Activated CD8-positive, alpha-beta memory T cell treated with anti-CD3 and anti-CD28 coated beads, Interleukin-2, amount 50 U/mL, for 24 hours (primary cell): ENCODE data around the gene PLEKHH1.
A peak's percentile ranks its signal among the peaks of the same experiment; 100 is the strongest.
"Not testable (repeated sequence)": the region's sequence is repeated elsewhere in the genome, so short reads cannot be mapped to it uniquely, and the experiment has no call there.

Source experiments
- DNase-seq: peaks from one replicate; pipeline ENCODE4 v3.0.0-alpha.2; 2020; ENCODE audit errors: extremely low read depth

The PLEKHH1 gene

GRCh38 chr14:67583711-67584644, 50.9 kb downstream of the PLEKHH1 start:
- DNase-seq = no peak

DNA sequence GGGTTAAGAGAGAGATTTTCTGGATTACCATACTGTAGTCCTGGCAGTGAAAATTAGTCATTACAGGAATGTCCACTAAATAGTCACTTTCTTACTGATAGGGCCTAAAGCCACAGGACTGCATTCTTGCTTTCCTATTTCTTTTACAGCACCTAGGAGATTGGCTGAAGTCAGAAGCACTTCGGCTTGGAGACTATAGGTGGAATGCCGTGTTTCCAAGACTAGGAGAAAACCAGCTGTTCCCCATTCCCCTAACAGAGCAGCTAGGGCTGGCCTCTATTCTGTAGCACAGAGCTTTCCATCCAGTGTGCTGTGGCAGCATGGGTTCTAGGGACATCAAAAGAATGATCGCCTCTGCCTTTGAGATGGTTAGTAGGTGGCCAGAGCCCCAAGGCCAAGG, 51.9 kb downstream of the PLEKHH1 start:
- DNase-seq = no peak

DNA sequence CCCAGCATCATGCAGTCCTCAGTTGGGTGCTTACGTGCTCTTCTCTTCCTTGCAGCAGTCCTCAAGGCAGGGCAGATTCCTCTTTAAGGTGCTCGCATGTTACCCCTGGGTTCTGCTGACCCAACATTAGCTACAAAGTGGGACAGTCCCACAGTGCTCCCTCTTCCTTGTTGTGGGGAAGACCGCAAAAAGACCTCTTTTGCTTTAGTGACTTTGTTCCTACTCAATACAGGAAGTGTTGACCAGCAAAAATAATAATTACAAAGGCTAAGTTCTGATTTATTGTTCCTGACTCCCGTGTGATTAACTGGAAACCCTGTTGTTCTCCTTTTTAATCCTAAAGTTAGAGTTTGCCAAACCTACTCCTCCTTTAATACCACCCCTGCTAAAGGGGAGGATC, 53.3 kb downstream of the PLEKHH1 start:
- DNase-seq = no peak

GRCh38 chr14:67589204-67589770, 56.2 kb downstream of the PLEKHH1 start:
- no peak for DNase-seq

- not testable (repeated sequence) for DNase-seq
Measured at GRCh38 chr14:67593650-67594049, 60.6 kb downstream of the PLEKHH1 start.

GRCh38 chr14:67595392-67595791, 62.3 kb downstream of the PLEKHH1 start:
- no peak for DNase-seq

GRCh38 chr14:67599698-67600561, 66.8 kb downstream of the PLEKHH1 start, which contains the start of gene PIGH:
Gene PIGH (minus strand): TSS chr14:67600268. CDS start chr14:67600203, 65 bp downstream.
- DNase-seq = peak; percentile 77

DNA sequence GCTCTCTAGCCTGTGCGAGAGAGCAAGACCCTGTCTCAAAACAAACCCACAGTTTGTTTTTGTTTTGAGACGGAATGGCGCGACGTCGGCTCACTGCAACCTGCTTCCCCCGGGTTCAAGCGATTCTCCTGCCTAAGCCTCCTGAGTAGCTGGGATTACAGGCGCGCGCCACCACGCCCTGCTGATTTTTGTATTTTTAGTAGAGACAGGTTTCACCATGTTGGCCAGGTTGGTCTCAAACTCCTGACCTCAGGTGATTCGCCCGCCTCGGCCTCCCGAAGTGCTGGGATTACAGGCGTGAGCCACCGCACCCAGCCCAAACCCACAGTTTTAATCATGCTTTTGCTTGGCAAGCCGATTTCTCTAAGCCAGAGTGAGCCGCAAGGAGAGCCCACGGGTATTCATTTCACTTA, 67.5 kb downstream of the PLEKHH1 start:
- not testable (repeated sequence) for DNase-seq

DNA sequence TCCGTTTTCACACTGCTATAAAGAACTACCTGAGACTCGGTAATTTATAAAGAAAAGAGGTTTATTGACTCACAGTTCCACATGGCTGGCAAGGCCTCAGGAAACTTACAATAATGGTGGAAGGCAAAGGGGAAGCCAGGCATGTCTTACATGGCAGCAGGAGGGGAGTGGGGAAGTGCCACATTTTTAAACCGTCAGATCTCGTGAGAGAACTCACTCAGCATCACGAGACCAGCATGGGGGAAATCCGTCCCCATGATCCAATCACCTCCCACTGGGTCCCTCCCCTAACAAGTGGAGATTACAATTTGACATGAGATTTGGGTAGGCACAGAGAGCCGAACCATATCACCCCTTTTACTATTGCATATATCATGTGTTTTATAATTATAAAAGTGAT, 69.0 kb downstream of the PLEKHH1 start:
- DNase-seq = no peak

DNA sequence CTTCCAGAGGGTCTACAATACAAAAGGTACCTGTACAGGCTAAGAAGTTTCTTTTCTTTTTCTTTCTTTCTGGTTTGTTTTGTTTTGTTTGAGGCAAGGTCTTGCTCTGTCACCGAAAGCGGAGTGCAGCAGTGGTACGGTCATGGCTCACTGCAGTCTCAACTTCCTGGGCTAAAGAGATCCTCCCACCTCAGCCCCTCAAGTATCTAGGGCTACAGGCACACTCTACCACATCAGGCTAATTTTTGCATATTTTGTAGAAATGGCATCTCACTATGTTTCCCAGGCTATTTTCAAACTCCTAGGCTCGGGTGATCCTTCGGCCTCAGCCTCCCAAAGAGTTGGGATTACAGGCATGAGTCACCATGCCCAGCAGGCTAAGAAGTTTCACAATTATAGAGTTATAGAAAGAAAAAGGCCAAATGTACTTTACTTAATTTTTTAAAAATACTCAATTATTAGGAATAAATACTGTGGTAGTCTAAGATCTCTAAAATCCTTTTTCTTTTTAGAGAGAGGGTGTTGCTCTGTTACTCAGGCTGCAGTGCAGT, 70.0 kb downstream of the PLEKHH1 start:
- no peak for DNase-seq

DNA sequence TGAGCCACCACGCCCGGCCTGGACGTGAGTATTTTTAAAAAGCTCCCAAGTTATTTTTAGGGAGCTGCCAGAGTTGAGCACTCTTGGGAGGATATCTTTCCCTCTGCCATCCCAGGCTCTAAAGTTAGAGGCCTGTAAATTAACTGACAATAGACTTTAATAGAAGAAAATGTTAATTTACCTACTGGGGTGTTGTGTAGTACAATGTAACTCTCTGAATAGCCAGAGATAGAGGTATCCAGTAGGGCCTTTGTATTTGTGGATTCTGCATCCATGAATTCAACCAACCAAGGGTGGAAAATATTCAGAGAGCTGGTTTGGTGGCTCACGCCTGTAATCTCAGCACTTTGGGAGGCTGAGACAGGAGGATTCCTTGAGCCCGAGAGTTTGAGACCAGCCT, 74.6 kb downstream of the PLEKHH1 start:
- DNase-seq = no peak

DNA sequence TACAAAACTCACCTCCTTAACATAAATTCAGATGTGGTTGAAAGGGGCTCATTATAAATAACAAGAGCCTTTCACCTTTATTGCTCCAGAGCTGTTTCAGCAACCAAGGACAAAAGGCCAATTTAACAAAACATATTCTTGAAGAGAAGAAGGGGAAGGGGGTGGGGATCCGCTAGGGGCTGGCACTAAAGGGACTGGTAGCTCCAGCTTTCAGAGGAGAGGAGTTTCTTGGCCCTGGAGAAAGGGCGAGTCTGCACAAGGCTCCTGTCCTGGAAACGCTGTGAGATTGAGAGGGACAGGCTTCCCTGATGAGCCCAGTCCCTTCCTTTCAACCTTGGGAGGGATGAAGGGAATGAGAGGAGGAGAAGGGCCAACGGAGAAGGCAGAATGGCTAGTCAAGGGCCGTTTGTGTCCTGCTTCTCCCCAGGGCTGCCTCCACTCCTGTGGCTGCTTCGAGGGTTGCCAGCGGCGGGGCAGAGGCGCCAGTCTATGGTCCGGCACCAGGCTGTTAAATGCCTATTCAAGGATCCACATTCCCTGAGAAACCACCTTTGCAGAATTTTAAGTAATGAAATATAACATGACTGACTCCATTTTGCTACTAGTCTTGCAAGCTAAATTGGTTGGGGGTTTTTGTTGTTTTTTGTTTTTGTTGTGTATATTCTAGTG, 76.7 kb downstream of the PLEKHH1 start:
- no peak for DNase-seq

DNA sequence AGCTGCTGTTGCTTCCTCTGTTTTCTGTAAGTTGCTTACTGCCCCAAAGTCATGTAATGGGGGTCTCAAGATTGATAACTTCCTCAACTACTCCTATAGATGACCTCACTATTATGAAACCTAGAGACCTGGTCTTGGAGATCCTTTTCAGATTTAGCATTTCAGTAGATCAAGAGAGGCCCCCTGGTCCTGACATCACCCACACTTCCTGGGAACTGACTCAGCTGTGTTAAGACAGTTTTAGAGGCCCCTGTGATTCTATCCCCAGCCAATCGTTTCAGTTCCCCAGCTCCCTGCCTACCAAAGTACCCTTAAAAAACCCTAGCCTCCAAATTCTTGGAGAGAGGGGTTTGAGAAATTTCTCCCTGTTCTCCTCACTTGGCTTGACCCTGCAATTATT, 77.4 kb downstream of the PLEKHH1 start:
- no peak for DNase-seq

DNA sequence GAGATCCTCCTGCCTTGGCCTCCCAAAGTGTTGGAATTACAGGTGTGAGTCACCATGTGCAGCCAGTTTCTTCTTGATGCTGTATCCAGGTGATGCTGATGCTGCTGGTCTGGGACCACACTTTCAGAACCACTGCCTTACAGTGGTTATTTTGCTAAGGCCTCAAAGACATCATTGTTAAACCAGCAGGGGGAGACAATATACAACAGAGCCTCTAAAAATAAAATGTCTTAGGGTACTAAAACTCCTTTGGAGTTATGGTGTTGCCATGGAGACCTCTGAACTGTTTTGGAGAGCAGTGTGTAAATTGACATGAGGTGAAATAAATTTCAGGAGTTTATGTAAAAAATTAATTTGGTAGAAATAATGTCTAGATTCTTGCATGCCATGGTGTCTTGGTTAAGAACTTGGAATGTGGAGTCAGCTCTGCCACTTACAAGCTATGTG, 85.5 kb downstream of the PLEKHH1 start:
- DNase-seq = no peak

DNA sequence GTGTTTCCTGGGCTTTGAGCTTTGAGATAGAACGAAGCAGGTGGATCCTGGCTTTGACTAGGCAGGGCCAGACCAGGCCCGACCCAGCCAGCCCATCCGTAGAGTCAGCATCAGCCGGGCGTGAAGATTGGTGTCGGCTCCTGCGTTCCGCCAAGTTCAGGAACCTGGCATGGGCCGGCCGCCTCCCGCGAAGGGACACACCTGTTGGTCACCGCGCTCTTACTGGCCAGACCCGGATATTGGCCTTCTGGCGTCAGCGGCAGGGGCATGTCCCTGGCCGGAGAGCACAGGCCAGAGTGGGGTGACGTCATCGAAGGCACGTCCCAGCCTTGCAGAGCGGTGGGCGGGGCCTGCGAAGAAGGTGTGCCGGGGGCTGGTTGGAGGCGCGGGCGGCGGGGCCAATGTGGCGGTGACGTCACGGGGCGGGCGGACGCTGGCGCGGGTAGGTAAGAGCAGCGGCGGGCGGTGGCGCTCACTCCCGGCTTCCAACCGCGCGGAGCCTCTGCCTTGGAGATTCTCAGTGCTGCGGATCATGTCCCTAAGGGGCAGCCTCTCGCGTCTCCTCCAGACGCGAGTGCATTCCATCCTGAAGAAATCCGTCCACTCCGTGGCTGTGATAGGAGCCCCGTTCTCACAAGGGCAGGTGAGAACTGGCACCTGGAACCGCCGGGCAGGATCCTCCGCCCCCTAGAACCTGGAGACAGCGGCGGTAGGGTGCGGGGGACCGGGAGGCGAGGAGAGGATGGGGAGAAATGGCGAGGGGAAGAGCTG, 86.5 kb downstream of the PLEKHH1 start, which contains the start of gene ARG2:
Gene ARG2 (plus strand): TSS at position 475 of the 771 bp plus-strand sequence. CDS start 58 bp downstream, at position 533.
- peak; percentile 83 for DNase-seq

DNA sequence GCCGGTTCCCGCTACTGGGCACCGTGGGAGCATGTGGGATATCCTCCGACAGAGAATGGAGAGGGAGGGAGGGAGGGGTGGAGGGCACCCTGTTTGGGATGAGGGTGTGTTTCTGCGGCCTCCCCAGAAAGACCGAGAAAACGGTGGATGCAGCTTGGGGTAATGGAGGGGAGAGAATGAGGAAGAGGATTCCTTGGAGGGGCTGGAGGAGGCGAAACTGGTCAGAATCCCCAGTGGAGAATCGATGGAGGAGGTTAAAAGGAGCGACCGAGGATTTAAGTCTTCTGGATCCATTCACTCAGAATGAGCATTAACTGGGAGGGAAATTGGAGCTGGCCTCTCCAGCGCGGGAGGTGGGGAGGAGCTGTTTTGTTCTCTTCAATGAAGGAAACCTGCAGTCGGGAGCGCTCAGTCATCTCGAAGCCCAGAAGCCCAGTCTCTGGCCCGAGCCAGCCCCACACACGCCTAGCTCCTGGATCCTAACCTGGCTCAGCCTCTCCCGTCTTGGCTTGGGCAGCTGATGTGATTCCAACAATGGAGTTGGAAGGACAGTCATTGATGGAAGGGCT, 87.2 kb downstream of the PLEKHH1 start:
- DNase-seq = no peak

DNA sequence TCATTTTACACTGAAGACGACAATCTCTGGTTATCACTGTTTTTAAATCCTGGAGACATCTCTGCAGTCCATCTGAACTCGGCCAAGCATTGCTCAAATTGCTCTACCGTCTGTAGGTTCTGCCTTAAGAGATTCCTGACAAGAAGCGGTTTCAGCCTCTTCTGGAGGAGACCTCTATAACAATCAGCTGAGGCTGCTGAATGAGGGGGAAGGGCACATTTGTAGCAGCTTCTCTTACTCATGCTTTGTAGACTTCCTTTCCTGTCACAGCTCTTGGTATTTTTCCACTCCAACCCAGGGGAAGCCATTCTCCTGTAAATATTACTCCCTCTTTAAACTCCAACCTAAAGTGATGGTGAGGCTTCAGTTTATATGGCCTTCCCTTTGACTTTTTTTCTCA, 89.6 kb downstream of the PLEKHH1 start:
- no peak for DNase-seq

GRCh38 chr14:67623114-67623513, 90.0 kb downstream of the PLEKHH1 start:
- no peak for DNase-seq

- DNase-seq = not testable (repeated sequence)
Measured at GRCh38 chr14:67626131-67626530, 93.0 kb downstream of the PLEKHH1 start.

DNA sequence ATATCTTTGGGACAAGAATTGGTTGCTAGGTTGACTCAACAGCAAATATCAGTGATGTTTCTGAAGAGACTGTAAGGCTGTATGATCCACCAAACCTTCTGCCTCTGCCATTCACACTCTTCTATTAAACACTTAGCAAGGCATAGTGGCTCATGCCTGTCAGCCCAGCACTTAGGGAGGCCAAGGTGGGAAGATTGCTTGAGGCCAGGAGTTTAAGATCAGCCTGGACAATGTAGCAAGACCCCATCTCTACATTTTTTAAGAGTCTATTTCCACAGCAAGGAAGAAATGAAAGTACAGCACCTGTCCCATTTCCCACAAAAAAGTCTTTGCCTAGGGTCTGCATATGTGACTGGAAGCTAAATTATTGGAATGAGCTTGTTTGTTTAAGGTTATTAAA, 94.4 kb downstream of the PLEKHH1 start:
- no peak for DNase-seq
